Ovary (tissue), 3 donors: ENCODE results near the gene RXFP4.

Source experiments
- CTCF ChIP-seq, 3 donors: fragments of 450-650 bp in 2 of 3; fragments of 200-600 bp in 1 of 3; IDR thresholded peaks; one replicate each; pipeline versions ENCODE4 v1.5.1 to v1.8.0; 2016 to 2022; ENCODE audit warnings: antibody characterized with exemption in 3 of 3, mild to moderate bottlenecking in 1 of 3
- EP300 ChIP-seq: sonication (generic); formaldehyde crosslinking; IDR thresholded peaks from one replicate; pipeline ENCODE4 v1.6.1; 2017; ENCODE audit warnings: antibody characterized with exemption
- POLR2A ChIP-seq: fragments of 450-650 bp; IDR thresholded peaks from one replicate; pipeline ENCODE4 v1.6.1; 2017; ENCODE audit warnings: antibody characterized with exemption, mild to moderate bottlenecking, moderate library complexity
- donor health status: DM: no; HTN: no; CAD: no.

GRCh38 chr1:155978973-155979429, 37.6 kb downstream of the RXFP4 start:
- no peak for TF ChIP-seq POLR2A
- TF ChIP-seq CTCF (IDR thresholded peaks at IDR 0.05), result no peak
- TF ChIP-seq EP300, result no peak
